ENCODE data around the gene RRN3.
"Not testable (repeated sequence)": the region's sequence is repeated elsewhere in the genome, so short reads cannot be mapped to it uniquely, and the experiment has no call there.

- not testable (repeated sequence) for TF ChIP-seq CTCF (IDR thresholded peaks at IDR 0.05; ENCODE audit: insufficient read depth, low read length, poor library complexity, severe bottlenecking); EZH2phosphoT487 (conservative IDR thresholded peaks at IDR 0.05; ENCODE audit: low read length)
These were observed 33.8 kb upstream of the RRN3 start for GRCh38 chr16:15127641-15128425.

Measured in SU-DHL-6 (cell line).